GM12872 (cell line): ENCODE results near the gene CCDC57.

Experiments
- CTCF ChIP-seq: IDR thresholded peaks from 3 replicates; pipeline ENCODE4 v1.5.1; 2011; ENCODE audit warnings: low read depth, mild to moderate bottlenecking, low read length, moderate library complexity; ENCODE audit not compliant: insufficient read depth

The CCDC57 gene

GRCh38 chr17:82065638-82066303 lies 146.9 kb downstream of the CCDC57 start, which contains the start of gene DUS1L:
Gene DUS1L (minus strand): TSS chr17:82065804. CDS start chr17:82065059, 745 bp downstream.
- no peak for TF ChIP-seq CTCF

- TF ChIP-seq CTCF: no peak
Observed at GRCh38 chr17:82065193-82065637, 147.4 kb downstream of the CCDC57 start.

GRCh38 chr17:82064433-82065192 lies 148.0 kb downstream of the CCDC57 start:
- TF ChIP-seq CTCF: no peak

GRCh38 chr17:82063424-82064415 lies 148.9 kb downstream of the CCDC57 start:
- no peak for TF ChIP-seq CTCF

- no peak for TF ChIP-seq CTCF
Observed at GRCh38 chr17:82062984-82063368, 149.7 kb downstream of the CCDC57 start.

- TF ChIP-seq CTCF: no peak
Observed at GRCh38 chr17:82062076-82062983, 150.3 kb downstream of the CCDC57 start.
